HG03342 (cell line): ENCODE data around the gene LKAAEAR1.
A peak's percentile ranks its signal among the peaks of the same experiment; 100 is the strongest.

Experiments used
- ATAC-seq: cut with Tn5 transposase; IDR thresholded peaks from one replicate; pipeline ENCODE4 v1.9.1; 2021; ENCODE audit warnings: mild to moderate bottlenecking, moderate library complexity; ENCODE audit not compliant: unreplicated experiment

The LKAAEAR1 gene

DNA sequence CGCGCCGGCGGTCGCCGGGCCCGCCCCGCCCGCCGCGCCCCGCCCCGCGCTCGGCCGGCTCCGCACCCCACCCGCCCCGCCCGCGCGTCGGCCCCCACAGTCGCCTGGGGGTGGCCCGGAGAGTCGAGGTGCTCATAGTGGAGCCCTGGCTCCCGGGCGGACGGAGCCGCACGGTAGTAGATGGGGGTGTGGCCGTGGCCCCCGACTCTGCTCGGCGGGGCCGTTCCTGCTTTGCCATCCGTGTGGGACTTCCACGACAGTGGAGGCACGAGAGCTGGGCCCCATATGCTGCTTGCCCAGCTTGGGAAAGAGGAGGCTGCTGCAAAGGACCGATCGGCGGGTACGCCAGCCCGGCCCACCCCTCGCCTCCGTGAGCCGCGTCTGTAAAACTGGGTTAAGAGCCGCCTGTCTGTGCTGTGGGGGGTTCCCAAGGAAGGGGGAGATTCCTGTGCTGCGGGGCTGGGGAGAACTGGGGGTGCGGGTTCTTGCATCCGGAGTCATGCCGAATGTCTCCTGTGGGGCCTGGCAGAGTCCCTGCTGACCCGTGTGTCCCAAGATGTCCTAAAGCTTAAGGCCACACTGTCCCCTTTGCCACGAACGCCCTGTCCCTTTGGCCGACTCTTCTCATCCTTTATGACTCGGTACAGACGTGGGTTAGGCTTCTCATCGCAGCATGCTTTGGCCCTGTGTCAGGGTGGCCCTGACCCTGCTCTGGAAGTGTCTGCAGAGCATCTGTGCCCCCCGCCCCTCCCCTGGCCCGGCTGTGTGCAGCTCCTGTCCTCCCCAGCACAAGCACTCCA is 4.0 kb downstream of the LKAAEAR1 start, which contains the start of gene OPRL1:
OPRL1 (plus strand) TSS at position 70 of the 800 bp plus-strand sequence. CDS start 12,639 bp downstream, outside the sequence.
- ATAC-seq, result no peak

DNA sequence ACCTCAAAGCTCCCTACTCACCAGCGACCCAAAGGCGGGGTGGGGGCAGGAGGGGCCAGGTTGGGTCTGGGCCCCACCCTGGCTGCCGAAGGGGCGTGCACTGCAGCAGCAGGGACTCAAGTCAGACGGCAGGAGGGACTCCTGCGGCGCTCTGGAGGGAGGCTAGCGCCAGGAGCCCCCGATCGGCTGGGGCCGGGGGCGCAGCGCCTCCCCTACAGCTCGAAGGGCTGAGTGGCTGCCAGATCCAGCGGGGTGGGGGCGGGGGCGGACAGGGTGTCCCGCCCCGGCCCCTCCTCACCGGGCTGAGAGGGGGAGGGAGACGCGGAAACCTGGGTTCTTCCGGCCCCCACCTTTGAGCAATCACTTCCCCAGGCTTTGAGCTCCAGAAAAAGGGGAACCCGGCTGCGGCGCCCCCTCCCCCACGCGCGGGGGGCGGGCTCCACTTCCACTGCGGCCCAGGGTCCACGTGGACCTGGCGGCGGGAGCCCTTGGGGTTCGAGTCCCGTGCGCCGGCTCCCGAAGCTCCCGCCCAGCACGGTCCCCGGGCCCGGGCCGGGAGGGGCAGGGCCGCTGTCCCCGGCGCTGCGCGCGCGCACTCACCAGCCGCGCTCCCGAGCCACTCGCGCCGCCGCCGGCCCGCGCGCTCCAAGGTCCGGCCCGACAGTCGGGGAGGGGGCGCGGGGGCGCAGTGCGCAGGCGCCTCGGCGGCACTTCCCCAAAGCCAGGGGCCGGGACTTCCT is 4.8 kb downstream of the LKAAEAR1 start, which contains the start of gene RGS19:
RGS19 (minus strand) TSS at position 246 of the 740 bp plus-strand sequence. CDS start 2,632 bp downstream, outside the sequence.
- ATAC-seq, result peak; percentile 45

DNA sequence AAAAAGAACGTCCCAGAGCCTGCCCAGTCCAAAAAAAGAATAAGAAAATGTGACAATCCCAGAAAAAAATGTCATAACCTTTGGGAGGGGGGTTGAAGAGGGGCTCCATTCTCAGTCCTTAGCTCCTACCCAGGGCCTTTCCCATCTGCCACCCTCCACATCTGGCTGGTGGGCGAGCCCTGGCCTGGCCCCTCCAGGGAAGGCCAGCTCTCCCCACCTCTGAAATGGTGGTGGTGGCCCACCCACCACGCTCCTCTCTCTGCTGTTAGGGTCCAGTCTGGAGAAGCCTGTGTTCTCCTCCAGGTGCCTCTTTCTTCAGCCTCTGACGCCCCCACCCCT is 5.3 kb downstream of the LKAAEAR1 start:
- ATAC-seq, result no peak

DNA sequence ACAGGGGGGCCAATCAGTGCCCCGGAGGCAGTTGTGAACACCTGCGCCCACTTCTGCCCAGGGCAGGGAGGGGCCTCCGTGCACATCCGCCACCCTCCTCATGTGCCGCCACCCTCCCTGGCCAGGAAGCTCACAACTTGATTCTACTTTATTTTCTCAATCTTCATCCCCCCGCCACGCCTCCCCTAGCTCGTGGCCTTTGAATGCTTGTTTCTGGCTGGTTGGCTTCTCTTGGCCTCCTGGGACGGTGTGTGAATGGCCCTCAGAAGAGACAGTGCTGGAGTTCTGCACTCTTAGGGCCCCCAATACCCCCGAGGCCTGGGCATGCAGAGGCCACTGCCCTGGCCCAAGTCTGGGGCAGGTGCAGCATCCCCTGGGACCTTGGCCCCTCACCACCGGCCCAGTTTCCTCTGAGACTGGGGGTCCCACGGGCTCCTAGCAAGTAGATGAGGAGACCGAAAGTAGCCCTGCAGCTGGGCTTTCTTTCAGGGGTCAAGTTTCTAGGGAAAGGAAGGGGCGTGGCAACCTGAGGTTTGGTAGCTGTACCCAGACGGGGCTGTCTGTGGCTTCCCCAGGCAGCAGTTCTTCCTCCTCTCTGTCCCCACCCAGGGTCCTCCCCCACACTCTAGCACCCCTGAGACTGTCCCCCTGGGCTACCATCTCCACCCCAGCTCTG is 6.2 kb downstream of the LKAAEAR1 start:
- no peak for ATAC-seq

DNA sequence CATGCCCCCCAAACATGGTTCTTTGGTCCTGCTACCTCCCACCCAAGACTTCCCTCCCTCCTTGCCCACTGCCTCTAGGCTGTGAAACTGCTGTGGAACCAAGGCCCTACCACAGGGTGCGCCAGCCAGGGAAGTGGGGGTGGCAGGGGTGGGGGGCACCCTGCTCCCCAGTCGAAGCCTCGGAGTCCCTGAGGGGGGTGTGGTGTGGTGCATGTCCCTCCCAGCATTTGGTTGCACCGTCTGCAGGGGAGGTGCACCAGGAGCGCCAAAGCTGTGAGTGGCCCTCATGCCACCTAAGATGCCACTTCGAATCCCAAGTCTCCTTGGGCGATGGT is 6.7 kb downstream of the LKAAEAR1 start:
- ATAC-seq, result no peak

- no peak for ATAC-seq
Measured at GRCh38 chr20:64077094-64077493, 7.1 kb downstream of the LKAAEAR1 start.

DNA sequence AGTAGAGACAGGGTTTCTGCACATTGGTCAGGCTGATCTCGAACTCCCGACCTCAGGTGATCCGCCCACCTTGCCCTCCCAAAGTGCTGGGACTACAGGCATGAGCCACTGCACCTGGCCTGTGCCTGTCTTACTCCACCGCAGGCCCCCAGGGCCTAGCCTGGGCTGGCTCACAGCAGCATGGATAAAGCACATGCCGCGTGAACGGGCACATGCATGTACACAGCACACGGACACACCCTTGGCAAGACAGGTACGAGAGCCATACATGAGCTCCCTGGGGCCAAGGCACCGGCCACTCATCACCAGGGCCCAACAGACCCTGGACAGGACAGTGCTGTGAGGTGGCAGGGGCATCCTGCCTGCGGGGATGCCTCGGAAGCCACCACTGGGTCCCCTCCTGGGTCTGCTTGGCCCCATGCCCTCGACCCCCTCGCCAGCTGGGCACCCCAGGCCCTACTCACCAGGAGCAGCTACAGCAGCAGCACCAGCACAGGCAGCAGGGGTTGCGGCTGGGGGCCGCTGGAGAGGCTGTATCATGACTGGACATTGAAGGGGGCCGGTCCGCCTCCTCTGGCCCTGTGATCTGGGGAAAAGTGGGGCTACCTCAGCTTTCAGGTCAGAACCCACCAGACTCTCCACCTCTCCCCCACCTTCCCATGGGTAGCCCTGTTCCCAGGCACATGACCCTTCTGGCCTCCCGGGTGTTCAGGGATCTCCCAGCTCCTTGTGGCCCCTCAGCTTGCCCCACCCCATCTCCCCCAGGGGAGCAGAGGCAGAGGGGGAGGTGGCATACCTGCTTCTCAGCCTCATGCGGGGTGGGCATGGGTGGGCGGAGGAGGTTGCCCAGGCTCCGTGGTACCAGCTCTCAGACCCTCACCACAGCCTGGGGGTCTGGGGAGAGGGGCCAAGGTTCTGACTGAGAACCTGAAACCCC is 7.9 kb downstream of the LKAAEAR1 start:
- ATAC-seq, result no peak

GRCh38 chr20:64075556-64075955 is 8.6 kb downstream of the LKAAEAR1 start:
- ATAC-seq, result no peak

DNA sequence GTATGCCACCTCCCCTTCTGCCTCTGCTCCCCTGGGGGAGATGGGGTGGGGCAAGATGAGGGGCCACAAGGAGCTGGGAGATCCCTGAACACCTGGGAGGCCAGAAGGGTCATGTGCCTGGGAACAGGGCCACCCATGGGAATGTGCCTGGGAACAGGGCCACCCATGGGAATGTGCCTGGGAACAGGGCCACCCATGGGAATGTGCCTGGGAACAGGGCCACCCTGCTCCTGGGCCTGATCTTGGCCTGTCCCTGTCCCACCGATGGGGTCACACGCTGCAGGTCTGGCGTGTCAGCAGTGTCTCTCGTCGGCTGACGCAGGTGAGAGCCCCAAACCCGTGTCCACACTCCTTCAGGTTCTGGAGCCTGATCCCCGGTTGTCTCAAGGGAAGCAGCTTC is 9.2 kb downstream of the LKAAEAR1 start:
- ATAC-seq, result no peak

GRCh38 chr20:64074184-64074789 is 9.9 kb downstream of the LKAAEAR1 start:
- no peak for ATAC-seq

GRCh38 chr20:64073476-64074183 is 10.6 kb downstream of the LKAAEAR1 start:
- no peak for ATAC-seq

- ATAC-seq, result no peak
Measured at GRCh38 chr20:64072498-64073063, 11.6 kb downstream of the LKAAEAR1 start.

DNA sequence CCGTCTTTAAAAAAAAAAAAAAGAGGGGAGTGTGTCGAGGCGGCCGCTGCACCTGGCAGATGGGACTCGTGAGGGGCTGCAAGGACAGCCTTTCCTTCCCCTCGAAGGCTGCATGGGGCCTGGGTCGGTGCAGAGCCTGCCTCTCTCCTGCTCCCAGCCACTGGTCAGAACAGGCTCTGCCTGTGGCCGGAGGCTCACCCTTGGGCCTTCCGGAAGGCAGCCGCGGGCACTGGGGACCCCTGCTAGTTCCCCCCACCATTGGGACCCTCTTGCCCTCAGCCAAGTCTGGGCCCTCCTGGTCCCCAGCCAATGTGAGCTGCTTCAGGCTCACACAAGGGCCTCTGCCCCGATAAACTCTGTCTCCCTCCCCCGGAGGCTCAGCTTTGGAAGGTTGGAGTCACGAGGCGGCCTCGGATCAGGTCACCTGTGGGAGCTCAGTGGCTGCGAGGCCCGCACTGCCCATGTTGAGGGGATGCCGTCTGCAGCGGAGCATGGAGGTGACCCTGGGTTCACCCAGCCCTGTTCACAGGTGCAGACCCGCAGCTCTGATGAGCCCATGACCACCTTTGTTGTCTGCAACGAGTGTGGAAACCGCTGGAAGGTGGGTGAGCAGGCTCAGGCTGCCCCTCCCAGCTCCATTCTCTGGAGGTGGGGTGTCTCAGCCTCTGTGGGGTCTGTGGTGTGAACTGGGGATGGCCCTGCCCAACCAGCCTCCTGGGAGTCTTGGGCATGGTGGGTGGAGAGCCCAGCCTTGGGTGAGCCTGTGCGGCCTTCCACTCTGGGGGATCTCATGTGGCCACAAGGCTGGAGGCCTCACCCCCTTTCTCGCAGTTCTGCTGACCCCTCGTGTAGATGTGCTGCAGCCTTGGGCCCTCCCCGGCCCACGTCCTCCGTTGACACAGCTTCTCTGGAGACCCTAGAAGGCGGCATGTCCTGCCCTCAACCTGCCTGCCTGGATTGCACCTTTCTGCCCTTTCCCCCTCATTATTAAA is 12.6 kb downstream of the LKAAEAR1 start:
- ATAC-seq, result no peak

GRCh38 chr20:64070244-64070993 is 13.8 kb downstream of the LKAAEAR1 start:
- no peak for ATAC-seq

GRCh38 chr20:64069614-64070243 is 14.5 kb downstream of the LKAAEAR1 start:
- ATAC-seq, result no peak

DNA sequence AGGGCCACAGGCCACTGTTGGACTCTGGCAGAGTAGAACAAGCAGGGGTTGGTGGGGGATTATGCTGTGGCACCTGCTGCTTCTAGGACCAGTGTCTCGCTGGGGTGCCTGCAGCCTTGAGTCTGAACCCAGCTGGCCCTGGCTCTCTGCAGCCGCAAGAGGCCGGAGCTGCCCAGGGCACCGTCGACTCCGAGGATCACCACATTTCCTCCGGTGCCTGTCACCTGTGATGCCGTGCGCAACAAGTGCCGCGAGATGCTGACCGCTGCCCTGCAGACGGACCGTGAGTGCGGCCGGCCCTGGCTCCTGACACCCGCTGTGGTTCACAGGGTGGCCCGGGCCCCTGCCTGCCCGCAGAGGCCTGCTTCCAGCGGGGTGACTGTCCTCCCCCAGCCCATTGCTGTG is 15.0 kb downstream of the LKAAEAR1 start:
- no peak for ATAC-seq
